GM23248 (cell line): ENCODE results near the gene KCNMA1. TPM values are rescaled to one million over a fixed set of nuclear protein-coding genes. Genes with fewer than 3 reads are reported as not detected.
"Not testable (repeated sequence)": the region's sequence is repeated elsewhere in the genome, so short reads cannot be mapped to it uniquely, and the experiment has no call there.

Experiments used
- DNase-seq: peaks from one replicate; pipeline ENCODE4 v3.0.0-alpha.2; 2015
- H2AFZ ChIP-seq: fragments of 200-600 bp; sonication (generic); 2 replicates; pipeline ENCODE4 v1.6.1; 2016; ENCODE audit warnings: antibody characterized with exemption
- H3F3A ChIP-seq: fragments of 200-600 bp; sonication (generic); 2 replicates; pipeline ENCODE4 v1.6.1; 2016; ENCODE audit warnings: mild to moderate bottlenecking, antibody characterized with exemption, mixed run types; ENCODE audit not compliant: insufficient read depth
- H3K27ac ChIP-seq: fragments of 200-600 bp; sonication (generic); 2 replicates; pipeline ENCODE4 v1.5.1; 2016; ENCODE audit warnings: mild to moderate bottlenecking
- H3K27me3 ChIP-seq: fragments of 200-600 bp; sonication (generic); replicated peaks from 2 replicates; pipeline ENCODE4 v1.6.1; 2016; ENCODE audit warnings: mild to moderate bottlenecking; ENCODE audit not compliant: insufficient read depth
- H3K36me3 ChIP-seq: fragments of 200-600 bp; sonication (generic); 2 replicates; pipeline ENCODE4 v1.6.1; 2016; ENCODE audit warnings: low read depth, mild to moderate bottlenecking
- H3K4me1 ChIP-seq: fragments of 200-600 bp; sonication (generic); 2 replicates; pipeline ENCODE4 v1.6.1; 2016; ENCODE audit warnings: mild to moderate bottlenecking; ENCODE audit not compliant: insufficient read depth
- H3K4me2 ChIP-seq: fragments of 200-600 bp; sonication (generic); one replicate; pipeline ENCODE4 v1.6.1; 2016; ENCODE audit warnings: mild to moderate bottlenecking; ENCODE audit not compliant: unreplicated experiment
- H3K4me3 ChIP-seq: fragments of 200-600 bp; sonication (generic); 2 replicates; pipeline ENCODE4 v1.5.1; 2016; ENCODE audit warnings: mild to moderate bottlenecking
- H3K79me2 ChIP-seq: fragments of 200-600 bp; sonication (generic); 2 replicates; pipeline ENCODE4 v1.6.1; 2016; ENCODE audit warnings: mild to moderate bottlenecking; ENCODE audit not compliant: insufficient read depth
- H3K9ac ChIP-seq: fragments of 200-600 bp; sonication (generic); 2 replicates; pipeline ENCODE4 v1.6.1; 2016; ENCODE audit warnings: mild to moderate bottlenecking
- H3K9me2 ChIP-seq: fragments of 200-600 bp; sonication (generic); 2 replicates; pipeline ENCODE4 v1.6.1; 2016; ENCODE audit warnings: mixed run types, mild to moderate bottlenecking, moderate library complexity; ENCODE audit not compliant: insufficient read depth
- H3K9me3 ChIP-seq: fragments of 200-600 bp; sonication (generic); one replicate; pipeline ENCODE4 v1.6.1; 2017; ENCODE audit warnings: low read depth
- H4K20me1 ChIP-seq: fragments of 200-600 bp; sonication (generic); 2 replicates; pipeline ENCODE4 v1.6.0; 2016; ENCODE audit not compliant: insufficient read depth
- EZH2 ChIP-seq: fragments of 200-600 bp; sonication (generic); IDR thresholded peaks from 2 replicates; pipeline ENCODE4 v1.6.1; 2018; ENCODE audit warnings: antibody characterized with exemption, mild to moderate bottlenecking; ENCODE audit not compliant: insufficient read depth, poor library complexity, severe bottlenecking
- EZH2phosphoT487 ChIP-seq: fragments of 200-600 bp; sonication (generic); IDR thresholded peaks from 2 replicates; pipeline ENCODE4 v1.6.1; 2018; ENCODE audit warnings: antibody characterized with exemption, moderate library complexity, mild to moderate bottlenecking, low read depth; ENCODE audit not compliant: insufficient read depth
- WGBS, 2 experiments: methylation state at CpG; one replicate each; pipeline ENCODE4 v1.1.6; 2015 to 2017; ENCODE audit warnings: low lambda C conversion rate in 2 of 2, low coverage in 1 of 2; ENCODE audit errors: missing lambda C conversion rate in 2 of 2; 5-methylcytosine and 5-hydroxymethylcytosine counted together
- in situ Hi-C: fragments of 300-500 bp; cut with MboI; formaldehyde crosslinking; loops from 2 replicates; pipeline ENCODE4 v1.15.0; 2020
- polyA plus RNA-seq: library from polyadenylated mRNA; unstranded; fragments of >200 nt; fragmentation: Nextera tagmentation; extraction: Ambion mirVana; gene quantifications from 2 replicates; pipeline ENCODE4 v1.2.1, GENCODE V29; 2016
- total RNA-seq: library from RNA; depleted of rRNA; stranded (reverse); fragments of >200 nt; shearing (Covaris generic); gene quantifications from 2 replicates; pipeline ENCODE4 v1.2.3, GENCODE V29; 2014

Gene KCNMA1
- total and polyA plus RNA-seq, 2 experiments from 2014 or later = 14.2 to 25.1 TPM

DNA sequence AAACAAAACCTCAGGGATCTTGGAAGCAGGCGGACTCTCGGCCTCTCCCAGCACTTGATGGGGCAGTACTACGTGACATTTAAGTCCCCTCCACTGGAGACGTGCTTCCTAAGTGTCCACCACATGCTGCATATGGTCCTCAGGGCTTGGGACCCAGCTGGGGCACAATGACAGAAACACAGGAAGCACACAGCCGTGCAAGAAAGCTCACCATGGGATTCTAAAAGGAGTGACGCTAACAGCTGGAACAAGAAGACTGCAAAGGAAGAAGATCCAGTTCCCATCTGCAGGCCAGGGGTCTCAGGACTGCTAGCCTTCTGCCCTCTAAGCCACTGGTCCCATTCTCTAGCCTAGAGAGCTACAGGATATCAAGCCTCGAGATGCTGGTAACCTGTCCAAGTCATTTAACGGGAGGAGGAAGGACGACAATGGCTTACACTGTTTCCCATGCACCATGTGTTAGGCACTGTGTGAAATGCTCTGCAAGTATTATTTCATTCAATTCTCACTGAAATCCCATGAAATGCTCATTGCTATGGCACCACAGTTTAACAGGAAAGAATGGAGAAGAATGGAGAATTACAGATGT lies 61.1 kb downstream of the KCNMA1 start:
- Histone ChIP-seq H3K4me2 (no peak overlapping the region), H3F3A (no peaks in the 10 kb centered on the region), H3K4me1 (no peaks in the 10 kb centered on the region), H3K79me2 (no peaks in the 10 kb centered on the region), H3K27ac (no peak overlapping the region), H3K9me3 (no peaks in the 10 kb centered on the region), H3K9ac (no peak overlapping the region), H2AFZ (no peak overlapping the region), H3K9me2 (no peaks in the 10 kb centered on the region), H4K20me1 (no peaks in the 10 kb centered on the region), H3K36me3 (no peaks in the 10 kb centered on the region), H3K27me3 (no peaks in the 10 kb centered on the region), H3K4me3 (no peak overlapping the region)
- in situ Hi-C loops = no loop called here
- WGBS, 2 experiments = 76 to 82% methylated on average over 9 of the region's 9 CpGs
- TF ChIP-seq EZH2 (no peak), EZH2phosphoT487 (no peak)
- no peak for DNase-seq

DNA sequence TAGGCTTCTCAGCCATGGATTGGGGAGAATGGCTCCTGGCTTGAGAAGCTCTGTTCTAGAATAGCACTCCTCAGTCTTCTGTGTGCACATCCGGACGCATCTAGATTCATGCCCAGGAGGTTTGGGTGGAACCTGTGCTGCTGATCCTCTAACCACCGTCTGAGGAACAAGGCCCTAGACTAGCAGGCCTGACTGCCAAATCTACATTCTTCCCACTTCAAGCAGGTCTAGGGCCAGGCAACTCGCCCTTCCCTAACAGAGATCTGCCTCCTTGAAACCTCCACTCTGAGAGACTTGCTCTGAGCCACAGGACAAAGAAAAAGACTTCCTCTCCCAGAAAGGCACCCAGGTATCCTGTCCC lies 61.6 kb downstream of the KCNMA1 start:
- Histone ChIP-seq H3K9me3 (no peaks in the 10 kb centered on the region), H3F3A (no peaks in the 10 kb centered on the region), H3K9me2 (no peaks in the 10 kb centered on the region), H3K9ac (no peak overlapping the region), H3K4me2 (no peak overlapping the region), H3K27ac (no peak overlapping the region), H3K4me1 (no peaks in the 10 kb centered on the region), H3K36me3 (no peaks in the 10 kb centered on the region), H3K27me3 (no peaks in the 10 kb centered on the region), H3K4me3 (no peak overlapping the region), H2AFZ (no peak overlapping the region), H4K20me1 (no peaks in the 10 kb centered on the region), H3K79me2 (no peaks in the 10 kb centered on the region)
- 69 to 71% methylated on average over 4 of the region's 4 CpGs for WGBS, 2 experiments
- in situ Hi-C loops = no loop called here
- DNase-seq = no peak
- TF ChIP-seq EZH2phosphoT487 (no peak), EZH2 (no peak)

DNA sequence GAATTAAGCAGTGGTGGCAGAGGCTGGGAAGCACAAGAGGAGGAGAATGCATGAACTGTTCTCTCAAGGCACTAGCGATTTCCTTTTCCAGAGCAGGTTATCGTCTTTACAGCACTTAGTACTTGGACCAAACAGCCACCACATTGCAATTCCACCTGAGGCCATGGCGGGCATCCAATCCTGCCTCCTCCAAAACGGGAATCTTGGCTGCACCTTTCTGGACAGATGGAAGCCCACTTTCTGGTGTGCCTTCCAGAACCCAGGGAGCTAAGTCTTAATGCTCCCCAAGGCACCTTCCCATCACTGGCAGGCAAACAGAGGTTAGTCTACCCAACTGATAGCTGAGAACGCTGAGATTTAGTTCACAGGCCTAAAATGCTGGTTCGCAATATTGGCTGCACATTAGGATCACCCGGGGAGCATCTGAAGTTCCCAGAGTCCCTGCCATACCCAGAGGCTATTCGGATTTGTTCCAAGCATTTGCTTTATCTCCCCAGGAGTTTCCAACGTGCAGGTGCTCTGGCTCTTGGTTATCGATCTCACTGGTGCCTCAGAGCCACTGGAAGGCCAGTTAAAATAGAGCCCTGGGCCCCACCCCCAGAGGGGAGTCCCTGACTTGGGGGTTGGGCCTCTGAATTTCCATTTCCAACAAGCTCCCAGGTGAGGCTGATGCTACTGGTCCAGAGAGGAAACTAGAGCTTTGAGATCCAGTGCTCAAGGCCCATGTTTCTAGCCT lies 62.2 kb downstream of the KCNMA1 start:
- Histone ChIP-seq H3K9ac (no peak overlapping the region), H3K4me2 (no peak overlapping the region), H3K36me3 (no peaks in the 10 kb centered on the region), H3K79me2 (no peaks in the 10 kb centered on the region), H3K27ac (no peak overlapping the region), H3K9me2 (no peaks in the 10 kb centered on the region), H4K20me1 (no peaks in the 10 kb centered on the region), H3K4me3 (no peak overlapping the region), H3K9me3 (no peaks in the 10 kb centered on the region), H2AFZ (no peak overlapping the region), H3K27me3 (no peaks in the 10 kb centered on the region), H3K4me1 (no peaks in the 10 kb centered on the region), H3F3A (no peaks in the 10 kb centered on the region)
- in situ Hi-C loops = no loop called here
- no peak for DNase-seq
- 71 to 76% methylated on average over 10 of the region's 10 CpGs for WGBS, 2 experiments
- no peak for TF ChIP-seq EZH2phosphoT487
- TF ChIP-seq EZH2 = no peak

DNA sequence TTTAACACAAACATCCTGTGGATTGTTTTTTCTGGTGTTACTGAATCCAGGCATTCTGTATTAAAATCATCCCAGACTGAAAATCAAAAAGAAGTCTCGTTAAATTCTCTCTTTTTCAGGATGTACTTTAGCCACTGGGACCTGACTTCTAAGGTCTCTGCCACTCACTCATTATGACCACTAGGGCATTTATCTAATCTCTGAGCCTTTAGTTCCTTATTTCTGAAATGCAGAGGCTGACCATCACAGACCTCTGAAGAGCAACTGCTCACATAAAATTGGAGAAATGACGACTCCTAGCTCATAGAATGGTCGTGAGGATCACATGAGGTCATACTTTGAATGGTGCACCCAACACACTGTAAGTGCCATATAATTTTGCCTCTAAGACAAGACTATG lies 63.2 kb downstream of the KCNMA1 start:
- Histone ChIP-seq H3K9me2 (no peaks in the 10 kb centered on the region), H3K9me3 (no peaks in the 10 kb centered on the region), H3K79me2 (no peaks in the 10 kb centered on the region), H3K4me1 (no peaks in the 10 kb centered on the region), H4K20me1 (no peaks in the 10 kb centered on the region), H3F3A (no peaks in the 10 kb centered on the region), H3K27me3 (no peaks in the 10 kb centered on the region), H3K4me3 (no peak overlapping the region), H3K27ac (no peak overlapping the region), H3K36me3 (no peaks in the 10 kb centered on the region), H2AFZ (no peak overlapping the region), H3K4me2 (no peak overlapping the region), H3K9ac (no peak overlapping the region)
- DNase-seq = no peak
- TF ChIP-seq EZH2phosphoT487 (no peak), EZH2 (no peak)
- in situ Hi-C loops = no loop called here
- 58 to 75% methylated on average over 3 of the region's 3 CpGs for WGBS, 2 experiments

DNA sequence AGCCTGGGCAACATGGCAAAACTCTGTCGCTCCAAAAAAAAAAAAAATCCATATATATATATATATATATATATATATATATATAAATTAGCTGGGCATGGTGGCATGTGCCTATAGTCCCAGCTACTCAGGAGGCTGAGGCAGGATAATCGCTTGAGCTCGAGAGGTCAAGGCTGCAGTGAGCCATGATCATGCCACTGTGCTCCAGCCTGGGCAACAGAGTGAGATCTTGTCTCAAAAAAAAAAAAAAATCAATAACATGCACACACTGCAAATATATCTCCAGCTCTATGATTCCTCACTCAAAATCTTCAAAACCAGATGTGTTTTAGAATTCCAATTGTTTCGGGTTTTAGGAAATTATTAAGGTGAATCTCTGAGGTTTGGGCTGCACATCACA lies 65.1 kb downstream of the KCNMA1 start:
- DNase-seq, in situ Hi-C loops, H3K27ac ChIP-seq, H3K9me3 ChIP-seq, H3K9me2 ChIP-seq, H3K4me1 ChIP-seq, H3K36me3 ChIP-seq, H3K4me3 ChIP-seq, H3K79me2 ChIP-seq, H3K4me2 ChIP-seq, H2AFZ ChIP-seq, H3F3A ChIP-seq, H3K27me3 ChIP-seq, H3K9ac ChIP-seq, H4K20me1 ChIP-seq: not testable (repeated sequence)
- WGBS, 2 experiments = 78 to 85% methylated on average over 3 to 4 of the region's 4 CpGs
